Chondrocyte (in vitro differentiated cells): ENCODE data around the gene COL24A1. TPM values are rescaled to one million over a fixed set of nuclear protein-coding genes. Genes with fewer than 3 reads are reported as not detected.

Experiments
- DNase-seq: peaks from one replicate; pipeline ENCODE4 v3.0.0; 2021; ENCODE audit warnings: mixed read lengths, low spot score
- H3K27ac Mint-ChIP-seq: one replicate; pipeline ENCODE4 v1.8.0; 2021; ENCODE audit warnings: mild to moderate bottlenecking, moderate library complexity, mixed read lengths; ENCODE audit not compliant: unreplicated experiment
- H3K27me3 Mint-ChIP-seq: 2 replicates; pipeline ENCODE4 v1.8.0; 2021; ENCODE audit warnings: low read depth, mixed read lengths
- H3K36me3 Mint-ChIP-seq: 2 replicates; pipeline ENCODE4 v1.8.0; 2021; ENCODE audit warnings: low read depth, mixed read lengths
- H3K4me1 Mint-ChIP-seq: 2 replicates; pipeline ENCODE4 v1.8.0; 2021; ENCODE audit warnings: low read depth, mild to moderate bottlenecking, mixed read lengths
- H3K4me3 Mint-ChIP-seq: one replicate; pipeline ENCODE4 v1.8.0; 2021; ENCODE audit warnings: mild to moderate bottlenecking, moderate library complexity, mixed read lengths; ENCODE audit not compliant: unreplicated experiment
- H3K9me3 Mint-ChIP-seq: 2 replicates; pipeline ENCODE4 v1.8.0; 2021; ENCODE audit warnings: low read depth, mixed read lengths
- CTCF ChIP-seq: fragments of 200-600 bp; sonication (generic); IDR thresholded peaks from 2 replicates; pipeline ENCODE4 v1.5.0; 2021; ENCODE audit warnings: antibody characterized with exemption, mild to moderate bottlenecking, moderate library complexity
- total RNA-seq: library from RNA; stranded (reverse); gene quantifications from 3 replicates; pipeline ENCODE4 v1.2.1, GENCODE V29; 2021

The COL24A1 gene
- total RNA-seq, 1 donor from 2014 or later = 0.30 TPM

GRCh38 chr1:86062453-86062852 lies 94.1 kb downstream of the COL24A1 start:
- no peak overlapping the region for H3K27ac Mint-ChIP-seq
- no peaks in the 10 kb centered on the region for H3K27me3 Mint-ChIP-seq
- H3K4me1 Mint-ChIP-seq = peaks cover 27% of the 10 kb centered on the region
- H3K9me3 Mint-ChIP-seq = no peaks in the 10 kb centered on the region
- no peak for DNase-seq
- TF ChIP-seq CTCF = no peak
- no peaks in the 10 kb centered on the region for H3K36me3 Mint-ChIP-seq
- no peak overlapping the region for H3K4me3 Mint-ChIP-seq

DNA sequence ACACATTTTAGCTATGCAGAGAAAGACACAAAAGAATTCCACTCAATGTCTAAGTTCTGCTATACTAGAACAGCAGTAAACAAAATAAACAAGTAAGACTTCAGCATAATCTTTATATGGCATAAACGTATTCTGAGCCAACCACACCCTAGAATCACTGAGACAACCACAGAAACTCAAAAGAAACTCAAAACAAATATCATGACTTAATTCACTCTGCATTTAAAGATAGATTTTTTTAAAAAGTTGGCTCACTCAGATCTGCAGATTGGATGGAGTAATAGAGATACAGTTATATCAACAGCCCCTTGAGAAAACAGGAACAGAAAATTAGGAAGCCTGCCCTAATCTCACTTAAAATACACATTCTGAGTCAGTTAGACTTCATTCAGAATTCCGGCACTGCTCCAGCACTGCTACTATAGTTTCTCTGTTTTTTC lies 95.0 kb downstream of the COL24A1 start:
- DNase-seq = no peak

GRCh38 chr1:86054396-86054795 lies 102.2 kb downstream of the COL24A1 start:
- Mint-ChIP-seq H3K4me1 (peaks cover 7% of the 10 kb centered on the region), H3K27me3 (no peaks in the 10 kb centered on the region), H3K27ac (no peak overlapping the region), H3K9me3 (no peaks in the 10 kb centered on the region), H3K4me3 (no peak overlapping the region), H3K36me3 (no peaks in the 10 kb centered on the region)
- DNase-seq = no peak
- TF ChIP-seq CTCF = no peak

More for the DNA sequence above, 95.0 kb downstream of the COL24A1 start:
- Mint-ChIP-seq H3K4me3 (no peak overlapping the region), H3K4me1 (peaks cover 21% of the 10 kb centered on the region), H3K27me3 (no peaks in the 10 kb centered on the region), H3K36me3 (no peaks in the 10 kb centered on the region), H3K27ac (no peak overlapping the region), H3K9me3 (no peaks in the 10 kb centered on the region)
- no peak for TF ChIP-seq CTCF

GRCh38 chr1:86052948-86053698 lies 103.4 kb downstream of the COL24A1 start:
- TF ChIP-seq CTCF = no peak
- no peak for DNase-seq
- Mint-ChIP-seq H3K4me1 (peaks cover 7% of the 10 kb centered on the region), H3K27ac (no peak overlapping the region), H3K36me3 (no peaks in the 10 kb centered on the region), H3K27me3 (no peaks in the 10 kb centered on the region), H3K4me3 (no peak overlapping the region), H3K9me3 (no peaks in the 10 kb centered on the region)

- H3K36me3 Mint-ChIP-seq = no peaks in the 10 kb centered on the region
- no peak for TF ChIP-seq CTCF
- no peak overlapping the region for H3K4me3 Mint-ChIP-seq
- H3K27me3 Mint-ChIP-seq = peaks cover 8% of the 10 kb centered on the region
- H3K27ac Mint-ChIP-seq = no peak overlapping the region
- H3K9me3 Mint-ChIP-seq = peaks cover 2% of the 10 kb centered on the region
- no peak for DNase-seq
- H3K4me1 Mint-ChIP-seq = no peaks in the 10 kb centered on the region
Measured at GRCh38 chr1:86035101-86035500, 121.5 kb downstream of the COL24A1 start.
